ENCODE results near the gene RNU2-63P. TPM values are rescaled to one million over a fixed set of nuclear protein-coding genes. Genes with fewer than 3 reads are reported as not detected.
"Not testable (repeated sequence)": the region's sequence is repeated elsewhere in the genome, so short reads cannot be mapped to it uniquely, and the experiment has no call there.

Gene RNU2-63P
- total RNA-seq, 4 donors from 2014 or later = not detected

GRCh38 chr2:88002359-88002707 lies 14.0 kb downstream of the RNU2-63P start:
- DNase-seq = no peak
- H3K36me3 ChIP-seq = no peaks in the 10 kb centered on the region
- H3K4me3 ChIP-seq = no peak overlapping the region
- WGBS, 2 donors (ENCODE audit: low coverage in 1 of 2) = 93% methylated on average over 2 to 6 of the region's 6 CpGs
- no peak for TF ChIP-seq POLR2A (IDR thresholded peaks at IDR 0.05)
- TF ChIP-seq CTCF (IDR thresholded peaks at IDR 0.05) = no peak
- no peak for TF ChIP-seq EP300 (IDR thresholded peaks at IDR 0.05; ENCODE audit: low read depth)
- no peak for TF ChIP-seq POLR2AphosphoS5 (IDR thresholded peaks at IDR 0.05)
- no peak overlapping the region for H3K27ac ChIP-seq
- in situ Hi-C loops (cut with MboI; ENCODE audit: low pct_ligation_motif_present in 1 of 4, low pct_unique_long_range_greater_than_20kb in 1 of 4, low sequenced_read_pairs in 3 of 4) (no loop called here), intact Hi-C loops (cut with DNase I; ENCODE audit: low total_unique reads) (no loop called here)
- no peaks in the 10 kb centered on the region for H3K9me3 ChIP-seq
- peaks cover 0 to 5% (median 0%) of the 10 kb centered on the region in 4 donors for H3K4me1 ChIP-seq
- H3K27me3 ChIP-seq = peaks cover 3% of the 10 kb centered on the region

- in situ Hi-C loops (cut with MboI; ENCODE audit: low pct_ligation_motif_present in 1 of 4, low pct_unique_long_range_greater_than_20kb in 1 of 4, low sequenced_read_pairs in 3 of 4); H3K27me3 ChIP-seq; H3K27ac ChIP-seq; H3K36me3 ChIP-seq; intact Hi-C loops (cut with DNase I; ENCODE audit: low total_unique reads); DNase-seq; H3K9me3 ChIP-seq; H3K4me3 ChIP-seq; H3K4me1 ChIP-seq: not testable (repeated sequence)
- WGBS, 2 donors (ENCODE audit: low coverage in 1 of 2) = 59 to 88% methylated on average over 1 to 3 of the region's 3 CpGs
These were observed 15.9 kb downstream of the RNU2-63P start for GRCh38 chr2:88000474-88000873.

- TF ChIP-seq POLR2A (IDR thresholded peaks at IDR 0.05) (no peak), POLR2AphosphoS5 (IDR thresholded peaks at IDR 0.05) (no peak), EP300 (IDR thresholded peaks at IDR 0.05; ENCODE audit: low read depth) (no peak), CTCF (IDR thresholded peaks at IDR 0.05) (no peak)
- intact Hi-C loops (cut with DNase I; ENCODE audit: low total_unique reads) = no loop called here
- no peak for DNase-seq
- Histone ChIP-seq H3K27ac (no peak overlapping the region), H3K36me3 (no peaks in the 10 kb centered on the region), H3K9me3 (no peaks in the 10 kb centered on the region), H3K4me1 (no peaks in the 10 kb centered on the region), H3K4me3 (no peak overlapping the region), H3K27me3 (no peaks in the 10 kb centered on the region)
- 75% methylated on average over 6 of the region's 6 CpGs; no CpG with 5 or more reads in 1 of the 2 donors for WGBS, 2 donors (ENCODE audit: low coverage in 1 of 2)
- in situ Hi-C loops (cut with MboI; ENCODE audit: low pct_ligation_motif_present in 1 of 4, low pct_unique_long_range_greater_than_20kb in 1 of 4, low sequenced_read_pairs in 3 of 4) = no loop called here
These were observed 19.8 kb downstream of the RNU2-63P start for GRCh38 chr2:87996570-87996969.

- no peak for TF ChIP-seq POLR2A (IDR thresholded peaks at IDR 0.05)
- no peak for TF ChIP-seq CTCF (IDR thresholded peaks at IDR 0.05)
- TF ChIP-seq EP300 (IDR thresholded peaks at IDR 0.05; ENCODE audit: low read depth) = no peak
- TF ChIP-seq POLR2AphosphoS5 (IDR thresholded peaks at IDR 0.05) = no peak
- Histone ChIP-seq H3K4me3 (no peak overlapping the region), H3K27ac (no peak overlapping the region), H3K36me3 (no peaks in the 10 kb centered on the region), H3K9me3 (no peaks in the 10 kb centered on the region), H3K27me3 (no peaks in the 10 kb centered on the region), H3K4me1 (no peaks in the 10 kb centered on the region)
- in situ Hi-C loops (cut with MboI; ENCODE audit: low pct_ligation_motif_present in 1 of 4, low pct_unique_long_range_greater_than_20kb in 1 of 4, low sequenced_read_pairs in 3 of 4) (no loop called here), intact Hi-C loops (cut with DNase I; ENCODE audit: low total_unique reads) (no loop called here)
- no peak for DNase-seq
- 83 to 85% methylated on average over 1 of the region's 1 CpG for WGBS, 2 donors (ENCODE audit: low coverage in 1 of 2)
These were observed 20.6 kb downstream of the RNU2-63P start for GRCh38 chr2:87995756-87996155.

GRCh38 chr2:87994304-87994850 lies 22.0 kb downstream of the RNU2-63P start:
- WGBS, 2 donors (ENCODE audit: low coverage in 1 of 2) = 53 to 73% methylated on average over 3 to 7 of the region's 7 CpGs
- H3K36me3 ChIP-seq; H3K9me3 ChIP-seq; H3K27ac ChIP-seq; H3K4me1 ChIP-seq; in situ Hi-C loops (cut with MboI; ENCODE audit: low pct_ligation_motif_present in 1 of 4, low pct_unique_long_range_greater_than_20kb in 1 of 4, low sequenced_read_pairs in 3 of 4); H3K27me3 ChIP-seq; DNase-seq; H3K4me3 ChIP-seq; intact Hi-C loops (cut with DNase I; ENCODE audit: low total_unique reads): not testable (repeated sequence)

- in situ Hi-C loops (cut with MboI; ENCODE audit: low pct_ligation_motif_present in 1 of 4, low pct_unique_long_range_greater_than_20kb in 1 of 4, low sequenced_read_pairs in 3 of 4); H3K27ac ChIP-seq; DNase-seq; H3K36me3 ChIP-seq; H3K4me3 ChIP-seq; intact Hi-C loops (cut with DNase I; ENCODE audit: low total_unique reads); H3K9me3 ChIP-seq; H3K4me1 ChIP-seq; H3K27me3 ChIP-seq: not testable (repeated sequence)
- WGBS, 2 donors (ENCODE audit: low coverage in 1 of 2) = 71% methylated on average over 1 of the region's 3 CpGs; no CpG with 5 or more reads in 1 of the 2 donors
These were observed 23.8 kb downstream of the RNU2-63P start for GRCh38 chr2:87992569-87992968.

- intact Hi-C loops (cut with DNase I; ENCODE audit: low total_unique reads); H3K4me1 ChIP-seq; H3K4me3 ChIP-seq; H3K36me3 ChIP-seq; H3K27me3 ChIP-seq; H3K27ac ChIP-seq; in situ Hi-C loops (cut with MboI; ENCODE audit: low pct_ligation_motif_present in 1 of 4, low pct_unique_long_range_greater_than_20kb in 1 of 4, low sequenced_read_pairs in 3 of 4); DNase-seq; H3K9me3 ChIP-seq: not testable (repeated sequence)
- WGBS, 2 donors (ENCODE audit: low coverage in 1 of 2) = no CpG with 5 or more reads among the region's 1 CpG
These were observed 28.9 kb downstream of the RNU2-63P start for GRCh38 chr2:87987473-87987872.

- H3K4me1 ChIP-seq; H3K27me3 ChIP-seq; in situ Hi-C loops (cut with MboI; ENCODE audit: low pct_ligation_motif_present in 1 of 4, low pct_unique_long_range_greater_than_20kb in 1 of 4, low sequenced_read_pairs in 3 of 4); H3K27ac ChIP-seq; H3K9me3 ChIP-seq; H3K36me3 ChIP-seq; intact Hi-C loops (cut with DNase I; ENCODE audit: low total_unique reads); DNase-seq; H3K4me3 ChIP-seq: not testable (repeated sequence)
- no CpG with 5 or more reads among the region's 5 CpGs for WGBS, 2 donors (ENCODE audit: low coverage in 1 of 2)
These were observed 30.4 kb downstream of the RNU2-63P start for GRCh38 chr2:87985902-87986301.

Data from transverse colon (tissue), 4 donors.